Hematopoietic multipotent progenitor cell treated with erythropoietin and hydrocortisone succinate and interleukin-3 and kit ligand, for 17 days (in vitro differentiated cells): Measurements from ENCODE around the gene AMH.

Source experiments
- DNase-seq: peaks from one replicate; pipeline ENCODE4 v3.0.0-alpha.2; 2015; ENCODE audit warnings: low spot score

Gene AMH

GRCh38 chr19:2221250-2221831 lies 27.8 kb upstream of the AMH start:
- DNase-seq = no peak

GRCh38 chr19:2221918-2222317 lies 27.2 kb upstream of the AMH start:
- DNase-seq = no peak

GRCh38 chr19:2223391-2223790 lies 25.7 kb upstream of the AMH start:
- no peak for DNase-seq

- no peak for DNase-seq
Measured at GRCh38 chr19:2223959-2224358, 25.2 kb upstream of the AMH start.

- no peak for DNase-seq
Measured at GRCh38 chr19:2224754-2225349, 24.3 kb upstream of the AMH start.

- DNase-seq = no peak
Measured at GRCh38 chr19:2225415-2226050, 23.6 kb upstream of the AMH start.

- no peak for DNase-seq
Measured at GRCh38 chr19:2226051-2226839, 22.9 kb upstream of the AMH start.

GRCh38 chr19:2226840-2227360 lies 22.2 kb upstream of the AMH start:
- DNase-seq = no peak

- DNase-seq = no peak
Measured at GRCh38 chr19:2227415-2228156, 21.5 kb upstream of the AMH start.

- DNase-seq = no peak
Measured at GRCh38 chr19:2228157-2229030, 20.7 kb upstream of the AMH start.

GRCh38 chr19:2229103-2230032 lies 19.8 kb upstream of the AMH start:
- DNase-seq = no peak

- peak; percentile 10 for DNase-seq
Measured at GRCh38 chr19:2230033-2230531, 19.0 kb upstream of the AMH start.

- no peak for DNase-seq
Measured at GRCh38 chr19:2230807-2231533, 18.2 kb upstream of the AMH start.

GRCh38 chr19:2231621-2232221 lies 17.4 kb upstream of the AMH start:
- peak; percentile 13 for DNase-seq

- DNase-seq = no peak
Measured at GRCh38 chr19:2232286-2233151, 16.6 kb upstream of the AMH start.

- DNase-seq = no peak
Measured at GRCh38 chr19:2233601-2234280, 15.4 kb upstream of the AMH start.

GRCh38 chr19:2234996-2235380 lies 14.1 kb upstream of the AMH start:
- no peak for DNase-seq
